Fibroblast of lung (primary cell): ENCODE measurements around the gene GABRB2. TPM values are rescaled to one million over a fixed set of nuclear protein-coding genes. Genes with fewer than 3 reads are reported as not detected.
A peak's percentile ranks its signal among the peaks of the same experiment; 100 is the strongest.

Experiments used
- DNase-seq, 2 donors: peaks; one replicate each; pipeline versions ENCODE4 v3.0.0 to v3.0.0-alpha.2; 2010; ENCODE audit warnings: low read depth in 2 of 2
- H2AFZ ChIP-seq: 2 replicates; pipeline ENCODE4 v1.5.1; 2012; ENCODE audit warnings: low read length, control low read depth, inconsistent platforms
- H3K27ac ChIP-seq: 2 replicates; pipeline ENCODE4 v1.5.1; 2011; ENCODE audit warnings: low read length, control low read depth; ENCODE audit not compliant: insufficient read depth
- H3K27me3 ChIP-seq: 2 replicates; pipeline ENCODE4 v1.5.1; 2011; ENCODE audit warnings: mild to moderate bottlenecking, low read length; ENCODE audit not compliant: control insufficient read depth, insufficient read depth
- H3K36me3 ChIP-seq: 2 replicates; pipeline ENCODE4 v1.5.1; 2011; ENCODE audit warnings: low read length; ENCODE audit not compliant: control insufficient read depth, insufficient read depth
- H3K4me1 ChIP-seq: 2 replicates; pipeline ENCODE4 v1.5.1; 2011; ENCODE audit warnings: low read length; ENCODE audit not compliant: control insufficient read depth, insufficient read depth; ENCODE audit errors: extremely low read depth
- H3K4me2 ChIP-seq: 2 replicates; pipeline ENCODE4 v1.5.1; 2011; ENCODE audit warnings: low read length, control low read depth; ENCODE audit not compliant: insufficient read depth; ENCODE audit errors: extremely low read depth
- H3K4me3 ChIP-seq, 4 experiments: fragments of 200-600 bp in 1 of 4; sonication (generic) in 1 of 4; replicated peaks in 1 of 4; 2 replicates each; pipeline ENCODE4 v1.5.1; 2011 to 2016; ENCODE audit warnings: low read length in 4 of 4, low read depth in 3 of 4, mild to moderate bottlenecking in 3 of 4, control low read depth in 2 of 4, inconsistent platforms in 1 of 4, mixed read lengths in 1 of 4; ENCODE audit not compliant: insufficient read depth in 1 of 4; ENCODE audit errors: control extremely low read depth in 1 of 4
- H3K79me2 ChIP-seq: 2 replicates; pipeline ENCODE4 v1.5.1; 2012; ENCODE audit warnings: mild to moderate bottlenecking, low read length, inconsistent platforms; ENCODE audit not compliant: control insufficient read depth, insufficient read depth
- H3K9ac ChIP-seq: 2 replicates; pipeline ENCODE4 v1.5.1; 2011; ENCODE audit warnings: mild to moderate bottlenecking, low read length, control low read depth; ENCODE audit not compliant: insufficient read depth
- H3K9me3 ChIP-seq: 2 replicates; pipeline ENCODE4 v1.5.1; 2012; ENCODE audit warnings: low read depth, low read length; ENCODE audit not compliant: control insufficient read depth, insufficient read depth
- H4K20me1 ChIP-seq: 2 replicates; pipeline ENCODE4 v1.5.1; 2011; ENCODE audit warnings: low read length; ENCODE audit not compliant: control insufficient read depth, insufficient read depth; ENCODE audit errors: extremely low read depth
- CTCF ChIP-seq, 2 donors: IDR thresholded peaks in 1 of 2; conservative IDR thresholded peaks in 1 of 2; 1 replicate in 1 of 2; 2 replicates in 1 of 2; pipeline ENCODE4 v1.5.1; 2011 to 2012; ENCODE audit warnings: low read length in 2 of 2, control low read depth in 1 of 2, inconsistent platforms in 1 of 2, low read depth in 1 of 2, mild to moderate bottlenecking in 1 of 2
- EZH2 ChIP-seq: IDR thresholded peaks from 2 replicates; pipeline ENCODE4 v1.5.1; 2012; ENCODE audit warnings: low read length, control low read depth, mild to moderate bottlenecking; ENCODE audit errors: missing control alignments
- polyA plus RNA-seq, 2 donors: library from polyadenylated mRNA; depleted of rRNA in 1 of 2; stranded (reverse) in 1 of 2; unstranded in 1 of 2; fragments of >200 nt; gene quantifications; 2 replicates each; pipeline ENCODE4 v1.2.1, GENCODE V29; 2011 to 2012; ENCODE audit warnings: missing spikeins in 1 of 2
- total RNA-seq: library from RNA; depleted of rRNA; stranded (reverse); fragments of >200 nt; gene quantifications from 2 replicates; pipeline ENCODE4 v1.2.1, GENCODE V29; 2014

Gene GABRB2
- total and polyA plus RNA-seq, 2 donors (not counting 1 experiment from before 2014, with no cell fraction given), result under 0.01 to 0.01 TPM

GRCh38 chr5:161549106-161549505 lies 2.6 kb upstream of the GABRB2 start:
- no peak overlapping the region for H3K4me2 ChIP-seq
- H2AFZ ChIP-seq, result no peak overlapping the region

GRCh38 chr5:161548487-161549094 lies 2.1 kb upstream of the GABRB2 start:
- no peak overlapping the region for H2AFZ ChIP-seq
- no peak for DNase-seq

More at GRCh38 chr5:161549106-161549505, 2.6 kb upstream of the GABRB2 start:
- TF ChIP-seq EZH2 (no peak), CTCF (conservative IDR thresholded peaks at IDR 0.05 in 1 of 2, IDR thresholded peaks at IDR 0.05 in 1 of 2; ENCODE audit: low read depth in 1 of 2, low read length in 2 of 2) (no peak)
- Histone ChIP-seq H4K20me1 (no peaks in the 10 kb centered on the region), H3K4me3 (no peak overlapping the region), H3K36me3 (no peaks in the 10 kb centered on the region), H3K4me1 (no peaks in the 10 kb centered on the region), H3K79me2 (no peaks in the 10 kb centered on the region), H3K9ac (no peak overlapping the region), H3K27ac (no peak overlapping the region), H3K27me3 (peaks cover 13% of the 10 kb centered on the region), H3K9me3 (no peaks in the 10 kb centered on the region)
- DNase-seq, result peak in 1 of 2 donors; percentile 27

More at GRCh38 chr5:161548487-161549094, 2.1 kb upstream of the GABRB2 start:
- Histone ChIP-seq H3K79me2 (no peaks in the 10 kb centered on the region), H4K20me1 (no peaks in the 10 kb centered on the region), H3K36me3 (no peaks in the 10 kb centered on the region), H3K4me1 (no peaks in the 10 kb centered on the region), H3K9ac (no peak overlapping the region), H3K27me3 (peaks cover 13% of the 10 kb centered on the region), H3K4me2 (no peak overlapping the region), H3K27ac (no peak overlapping the region), H3K4me3 (no peak overlapping the region), H3K9me3 (no peaks in the 10 kb centered on the region)
- TF ChIP-seq CTCF (conservative IDR thresholded peaks at IDR 0.05 in 1 of 2, IDR thresholded peaks at IDR 0.05 in 1 of 2; ENCODE audit: low read depth in 1 of 2, low read length in 2 of 2) (no peak), EZH2 (no peak)
